GM04503 (cell line): Measurements from ENCODE around the gene UTS2R.
"Not testable (repeated sequence)": the region's sequence is repeated elsewhere in the genome, so short reads cannot be mapped to it uniquely, and the experiment has no call there.

Experiments
- DNase-seq: peaks from one replicate; pipeline ENCODE4 v3.0.0-alpha.2; 2012; ENCODE audit warnings: low read depth

The UTS2R gene

GRCh38 chr17:82375359-82376041 is 3.9 kb downstream of the UTS2R start:
- DNase-seq, result no peak

DNA sequence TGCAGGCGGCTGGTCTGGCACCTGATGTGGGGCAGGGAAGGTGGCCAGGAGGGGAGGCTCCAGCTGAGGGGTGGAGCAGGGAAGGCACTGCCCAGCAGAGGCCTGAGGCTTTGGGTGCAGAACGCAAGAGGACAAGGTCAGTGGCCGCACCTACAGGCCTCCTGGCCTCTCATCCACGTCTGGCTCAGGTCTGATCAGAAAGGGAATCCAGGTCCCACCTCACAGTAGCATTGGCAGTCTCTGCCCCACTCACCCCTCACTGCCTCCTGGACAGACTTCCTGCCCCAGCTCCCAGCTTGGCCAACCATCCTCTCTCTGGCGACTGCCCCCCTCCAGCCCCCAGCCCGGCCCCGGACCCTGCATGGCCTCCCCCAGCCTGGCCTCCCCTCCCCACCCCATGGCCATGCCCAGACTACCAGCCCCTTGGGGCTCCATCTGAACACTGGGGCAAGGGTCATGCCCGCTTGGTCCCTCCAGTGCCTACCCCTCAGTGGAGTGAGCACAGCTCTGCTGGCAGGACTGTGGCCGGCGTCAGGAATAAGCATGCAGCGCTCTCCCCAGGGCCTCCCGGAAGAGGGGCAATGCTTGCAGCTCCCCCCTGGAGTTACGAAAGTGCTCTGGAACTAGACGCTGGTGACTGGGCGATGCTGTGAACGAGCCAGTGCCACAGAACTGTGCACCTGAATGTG is 4.6 kb downstream of the UTS2R start:
- no peak for DNase-seq

- DNase-seq, result not testable (repeated sequence)
Measured at GRCh38 chr17:82377294-82377693, 5.7 kb downstream of the UTS2R start.

GRCh38 chr17:82377924-82378740 is 6.6 kb downstream of the UTS2R start:
- no peak for DNase-seq

DNA sequence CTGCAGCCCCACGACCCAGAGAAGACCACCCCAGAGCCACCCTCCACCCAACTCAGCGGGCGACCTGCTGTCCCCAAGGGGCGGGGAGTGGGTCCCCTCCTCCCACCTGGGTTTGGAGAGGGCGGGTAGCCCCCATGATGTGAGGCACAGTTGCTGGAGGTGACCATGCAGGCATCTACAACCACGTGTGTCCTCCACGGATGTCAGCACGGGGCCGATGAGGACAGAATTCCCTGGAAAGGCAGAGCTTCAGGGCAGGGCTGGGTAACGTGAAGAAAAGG is 7.1 kb downstream of the UTS2R start:
- no peak for DNase-seq

- no peak for DNase-seq
Measured at GRCh38 chr17:82380860-82381702, 9.5 kb downstream of the UTS2R start.

DNA sequence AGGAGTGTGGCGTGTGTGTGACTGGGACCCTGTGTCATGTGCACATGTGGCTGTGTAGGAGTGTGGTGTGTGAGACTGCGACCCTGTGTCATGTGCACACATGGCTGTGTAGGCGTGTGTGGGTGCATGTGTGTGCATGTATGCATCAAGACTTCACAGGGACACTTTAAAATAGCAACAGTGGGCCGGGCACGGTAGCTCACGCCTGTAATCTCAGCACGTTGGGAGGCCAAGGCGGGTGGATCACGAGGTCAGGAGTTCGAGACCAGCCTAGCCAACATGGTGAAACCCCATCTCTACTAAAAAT is 10.1 kb downstream of the UTS2R start:
- DNase-seq, result not testable (repeated sequence)

- DNase-seq, result not testable (repeated sequence)
Measured at GRCh38 chr17:82382220-82382932, 10.8 kb downstream of the UTS2R start.

DNA sequence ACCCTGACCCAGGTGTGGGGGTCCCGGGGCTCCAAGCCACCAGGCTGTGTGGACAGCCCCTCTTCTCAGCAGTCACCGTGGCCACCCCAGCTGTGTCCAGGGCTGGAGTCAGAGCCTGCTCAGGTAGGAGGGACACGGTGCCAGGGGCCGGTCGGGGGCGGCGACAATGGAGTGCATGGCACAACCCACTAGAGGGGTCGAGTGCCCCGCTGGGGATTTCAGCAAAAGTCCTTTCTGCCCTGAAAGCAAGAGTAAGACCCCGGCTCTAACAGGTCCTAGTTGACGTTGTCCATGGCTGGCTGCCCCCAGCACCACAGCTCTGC is 11.3 kb downstream of the UTS2R start:
- no peak for DNase-seq

DNA sequence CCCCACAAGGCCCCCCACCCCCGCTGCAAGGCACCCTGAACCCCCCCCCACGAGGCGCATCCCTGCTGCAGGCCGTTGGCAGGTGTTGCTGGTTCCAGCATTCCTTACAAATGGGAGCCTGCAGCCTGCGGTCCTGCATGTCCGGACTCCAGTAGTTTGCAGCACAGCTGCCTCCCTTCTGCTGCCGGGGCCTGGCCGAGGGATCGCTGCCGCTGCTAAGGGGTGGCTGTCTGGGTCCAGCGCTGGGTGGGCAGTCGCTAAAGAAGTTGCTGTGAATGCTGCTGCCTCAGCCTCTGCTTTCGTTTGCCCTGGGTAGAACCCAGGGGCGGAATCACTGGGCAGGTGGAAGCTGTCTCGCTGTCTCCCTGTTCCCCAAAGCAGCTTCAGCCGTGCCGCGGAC is 11.8 kb downstream of the UTS2R start:
- DNase-seq, result no peak

DNA sequence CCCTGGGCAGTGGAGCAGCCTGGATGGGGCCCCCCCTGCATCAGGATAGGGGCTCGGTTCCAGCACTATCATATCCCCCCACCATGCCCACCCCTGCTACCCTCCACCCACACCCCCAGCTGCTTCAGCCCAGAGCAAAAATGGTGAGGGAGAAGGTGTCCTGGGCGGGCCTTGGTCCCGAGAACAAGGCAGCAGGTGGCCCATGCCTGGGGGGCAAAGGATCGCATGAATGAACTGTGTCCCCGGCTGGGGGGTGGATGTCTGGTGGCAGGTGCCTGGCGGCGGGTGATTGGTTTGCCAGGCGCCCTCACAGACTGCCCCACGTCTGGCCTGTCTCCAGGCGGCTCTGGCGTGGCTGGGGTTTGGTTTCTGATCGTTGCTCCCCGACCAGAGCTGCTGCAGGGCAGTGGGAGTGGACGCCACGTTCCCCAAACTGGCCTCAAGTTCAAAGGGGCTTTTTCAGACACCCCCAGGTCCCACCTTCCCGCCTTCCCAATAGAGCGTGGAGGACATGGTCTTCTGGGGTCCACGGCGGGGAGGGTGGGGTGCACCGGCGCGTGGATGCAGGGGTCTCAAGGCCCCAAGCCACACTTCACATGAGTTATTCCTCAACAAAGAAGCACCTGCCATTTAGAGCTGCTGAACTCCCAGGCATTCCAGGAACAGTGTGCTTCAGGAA is 12.6 kb downstream of the UTS2R start:
- DNase-seq, result no peak

DNA sequence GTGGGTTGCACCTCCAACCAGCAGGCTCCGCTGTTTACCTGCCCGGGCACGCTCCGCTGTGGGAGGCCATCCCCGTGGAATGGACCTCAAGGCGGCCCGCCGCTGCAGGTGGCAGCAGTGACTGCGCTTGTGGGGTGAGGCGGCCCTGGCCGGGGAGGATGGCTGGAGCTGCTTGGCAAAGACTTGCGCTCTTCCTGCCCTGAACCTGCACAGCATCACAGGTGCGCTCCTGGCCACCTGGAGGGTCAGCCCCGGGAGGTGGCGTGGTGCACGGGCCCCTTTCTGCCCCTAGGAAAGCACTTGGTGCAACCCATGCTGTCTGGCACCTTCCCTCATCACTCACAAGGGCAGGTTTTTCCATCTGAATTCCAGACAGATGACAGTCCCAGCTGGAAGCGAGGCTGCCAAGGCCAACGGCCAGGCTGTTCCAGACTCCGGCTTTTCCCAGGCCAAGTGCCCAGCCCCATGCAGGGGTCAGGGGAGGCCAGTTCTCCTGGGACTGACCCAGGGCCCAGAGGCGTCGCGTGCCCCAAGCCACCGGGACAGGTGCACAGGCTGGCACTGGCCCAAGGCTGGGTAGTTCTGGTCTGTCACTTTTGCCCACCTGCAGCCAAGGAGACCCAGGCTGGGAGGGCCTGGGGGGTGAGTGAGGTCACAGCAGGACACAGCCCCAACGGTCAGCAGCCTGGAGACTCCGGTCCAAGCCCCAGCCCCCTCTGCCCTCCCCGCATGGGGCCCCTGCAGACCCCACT is 13.3 kb downstream of the UTS2R start:
- no peak for DNase-seq

DNA sequence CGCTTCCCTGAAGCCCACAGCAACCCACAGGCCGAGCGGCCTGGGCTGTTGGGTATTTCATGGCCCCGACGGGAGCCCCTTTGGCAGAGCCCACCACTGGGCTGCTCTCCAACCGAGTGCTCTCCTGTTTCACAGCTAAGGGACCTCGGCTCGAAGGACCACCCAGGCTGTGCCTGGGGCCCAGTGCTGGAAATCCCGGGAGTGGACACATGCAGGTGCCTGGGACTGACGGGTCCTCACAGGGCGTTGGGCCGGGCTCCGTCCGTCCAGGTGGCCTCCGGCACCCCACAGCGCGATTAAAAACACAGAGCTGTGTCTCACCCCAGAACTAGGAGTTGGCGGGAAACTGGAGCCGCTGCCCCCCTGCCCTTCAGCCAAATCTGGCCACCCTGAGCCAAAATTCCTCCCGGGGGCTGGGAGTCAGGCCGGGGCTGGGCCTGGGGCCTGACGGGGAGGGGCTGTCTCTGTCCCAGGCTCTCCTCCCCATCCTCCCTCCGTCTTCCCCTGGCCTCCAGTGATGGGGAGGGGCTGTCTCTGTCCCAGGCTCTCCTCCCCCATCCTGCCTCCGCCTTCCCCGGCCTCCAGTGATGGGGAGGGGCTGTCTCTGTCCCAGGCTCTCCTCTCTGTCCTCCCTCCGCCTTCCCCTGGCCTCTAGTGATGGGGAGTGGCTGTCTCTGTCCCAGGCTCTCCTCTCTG is 14.1 kb downstream of the UTS2R start:
- no peak for DNase-seq

GRCh38 chr17:82386255-82386831 is 14.8 kb downstream of the UTS2R start:
- no peak for DNase-seq

- DNase-seq, result no peak
Measured at GRCh38 chr17:82386881-82387704, 15.5 kb downstream of the UTS2R start.

GRCh38 chr17:82387705-82388106 is 16.1 kb downstream of the UTS2R start:
- DNase-seq, result no peak

DNA sequence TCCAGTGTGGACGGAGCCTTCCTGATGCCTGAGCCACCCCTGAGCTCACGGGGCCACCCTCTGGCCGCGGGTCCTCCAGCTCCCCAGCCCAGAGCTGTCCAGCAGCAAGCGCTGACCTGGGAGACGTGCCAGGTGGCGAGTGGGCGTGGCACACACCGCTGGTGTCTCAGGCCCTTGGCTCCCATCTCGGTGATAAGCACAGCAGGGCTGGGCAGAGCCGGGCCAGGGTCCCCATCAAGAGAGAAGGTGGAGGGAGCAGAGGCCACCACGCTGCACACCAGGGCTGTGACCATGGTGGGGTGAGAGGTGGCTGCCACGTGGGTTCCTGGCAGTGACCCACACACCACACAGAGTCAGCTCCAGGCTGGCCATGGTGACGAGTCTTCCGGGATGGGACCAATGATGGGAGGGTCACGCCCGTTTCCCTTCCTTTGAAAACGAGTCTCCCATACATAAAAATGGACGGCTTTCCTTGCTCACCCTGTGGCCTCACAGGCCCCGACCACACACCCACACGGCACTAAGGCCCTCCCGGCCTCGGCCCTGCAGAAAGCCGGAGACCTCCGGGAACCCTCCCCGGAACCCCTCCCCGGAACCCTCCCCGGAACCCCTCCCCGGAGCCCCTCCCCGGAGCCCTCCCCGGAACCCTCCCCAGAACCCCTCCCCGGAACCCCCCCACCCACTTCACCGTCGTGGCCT is 16.8 kb downstream of the UTS2R start:
- no peak for DNase-seq

DNA sequence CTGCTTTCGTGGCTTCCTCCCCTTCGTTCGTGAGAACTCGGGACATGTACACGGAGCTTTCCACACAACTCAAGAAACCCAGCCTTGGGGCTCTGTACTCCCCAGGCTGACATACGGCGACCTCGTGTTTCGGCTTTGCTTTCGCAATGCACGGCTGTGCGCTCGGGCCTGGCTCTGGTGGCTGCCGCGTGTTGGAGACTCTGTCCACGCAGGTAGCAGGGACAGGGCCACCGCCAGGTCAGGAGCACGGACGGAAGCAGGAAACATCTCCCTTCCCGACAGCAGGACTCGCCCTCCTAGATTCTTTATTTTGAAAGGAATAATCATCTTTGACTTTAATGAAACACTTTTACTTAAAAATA is 17.3 kb downstream of the UTS2R start:
- no peak for DNase-seq
